Measurements from ENCODE around the gene TMEM248.

DNA sequence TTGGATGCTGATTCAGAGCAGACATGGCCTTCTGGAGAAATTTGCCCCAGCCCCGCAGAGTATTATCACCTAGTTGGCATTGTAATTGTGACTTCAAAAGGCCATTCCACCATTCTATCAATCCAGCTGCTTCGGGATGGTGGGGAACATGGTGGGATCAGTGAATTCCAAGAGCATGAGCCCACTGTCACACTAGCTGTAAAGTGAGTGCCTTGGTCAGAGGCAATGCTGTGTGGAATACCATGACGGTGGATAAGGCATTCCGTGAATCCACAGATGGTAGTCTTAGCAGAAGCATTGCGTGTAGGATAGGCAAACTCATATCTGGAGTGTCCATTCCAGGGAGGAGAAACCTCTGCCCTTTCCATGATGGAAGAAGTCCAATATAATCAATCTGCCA lies 13.3 kb upstream of the TMEM248 start:
- TF ChIP-seq, protein P1, sequence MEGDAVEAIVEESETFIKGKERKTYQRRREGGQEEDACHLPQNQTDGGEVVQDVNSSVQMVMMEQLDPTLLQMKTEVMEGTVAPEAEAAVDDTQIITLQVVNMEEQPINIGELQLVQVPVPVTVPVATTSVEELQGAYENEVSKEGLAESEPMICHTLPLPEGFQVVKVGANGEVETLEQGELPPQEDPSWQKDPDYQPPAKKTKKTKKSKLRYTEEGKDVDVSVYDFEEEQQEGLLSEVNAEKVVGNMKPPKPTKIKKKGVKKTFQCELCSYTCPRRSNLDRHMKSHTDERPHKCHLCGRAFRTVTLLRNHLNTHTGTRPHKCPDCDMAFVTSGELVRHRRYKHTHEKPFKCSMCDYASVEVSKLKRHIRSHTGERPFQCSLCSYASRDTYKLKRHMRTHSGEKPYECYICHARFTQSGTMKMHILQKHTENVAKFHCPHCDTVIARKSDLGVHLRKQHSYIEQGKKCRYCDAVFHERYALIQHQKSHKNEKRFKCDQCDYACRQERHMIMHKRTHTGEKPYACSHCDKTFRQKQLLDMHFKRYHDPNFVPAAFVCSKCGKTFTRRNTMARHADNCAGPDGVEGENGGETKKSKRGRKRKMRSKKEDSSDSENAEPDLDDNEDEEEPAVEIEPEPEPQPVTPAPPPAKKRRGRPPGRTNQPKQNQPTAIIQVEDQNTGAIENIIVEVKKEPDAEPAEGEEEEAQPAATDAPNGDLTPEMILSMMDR (IDR thresholded peaks at IDR 0.05; ENCODE audit: low read length) = no peak
- TF ChIP-seq EZH2 (IDR thresholded peaks at IDR 0.05; ENCODE audit: borderline replicate concordance, low read length) = no peak
